GM12878 (cell line): ENCODE measurements around the gene B4GALNT4. TPM values are rescaled to one million over a fixed set of nuclear protein-coding genes. Genes with fewer than 3 reads are reported as not detected.

Experiments
- ATAC-seq: fragments of 200-7000 bp; cut with Tn5 transposase; 3 replicates; pipeline ENCODE4 v1.9.1; 2020; ENCODE audit warnings: mild to moderate bottlenecking, moderate library complexity
- BruUV-seq: library from RNA; stranded (reverse); fragments of 400-500 nt; replicated peaks from 2 replicates; lab custom pipeline; 2021; lab: Mats Ljungman, UMichigan
- CTCF ChIA-PET: fragments of 300-600 bp; sonication (Branson Sonifier 250); formaldehyde crosslinking; extraction: SDS; loops from one replicate; lab custom pipeline; 2021; ENCODE audit warnings: inconsistent platforms; lab: Yijun Ruan, JAX
- POLR2A ChIA-PET: fragments of 350-600 bp; formaldehyde crosslinking; extraction: SDS; loops from one replicate; lab custom pipeline; 2021; ENCODE audit warnings: inconsistent platforms; lab: Charles Lee
- RAD21 ChIA-PET: fragments of 300-600 bp; sonication (Branson Sonifier 250); formaldehyde crosslinking; loops from one replicate; lab custom pipeline; 2023; ENCODE audit warnings: antibody characterized with exemption; ENCODE audit not compliant: unreplicated experiment; lab: Charles Lee
- SMC1A ChIA-PET: fragments of 300-600 bp; sonication (Branson Sonifier 250); formaldehyde crosslinking; loops from one replicate; lab custom pipeline; 2023; ENCODE audit not compliant: unreplicated experiment, uncharacterized antibody; lab: Charles Lee
- DNase-seq: peaks from one replicate; pipeline ENCODE4 v3.0.0-alpha.2; 2011; ENCODE audit warnings: low read depth, low spot score
- FAIRE-seq: peaks from 3 replicates; lab custom pipeline; 2011; peaks lifted over from hg19 to GRCh38; lab: Jason Lieb, UNC
- H2AFZ ChIP-seq: 2 replicates; pipeline ENCODE4 v1.6.0; 2011; ENCODE audit warnings: low read depth, low read length, control low read depth; ENCODE audit not compliant: control insufficient read depth
- H3K27ac ChIP-seq: 2 replicates; pipeline ENCODE4 v1.5.1; 2011; ENCODE audit warnings: control low read depth; ENCODE audit not compliant: control insufficient read depth, insufficient read depth
- H3K27me3 ChIP-seq, 2 experiments: replicated peaks in 1 of 2; 2 replicates each; pipeline versions ENCODE4 v1.6.0 to v1.6.1; 2011; ENCODE audit warnings: low read length in 1 of 2; ENCODE audit not compliant: control insufficient read depth in 2 of 2, insufficient read depth in 2 of 2
- H3K36me3 ChIP-seq, 2 experiments: 2 replicates each; pipeline ENCODE4 v1.5.1; 2011; ENCODE audit warnings: low read length in 1 of 2; ENCODE audit not compliant: control insufficient read depth in 2 of 2, insufficient read depth in 2 of 2
- H3K4me1 ChIP-seq: 2 replicates; pipeline ENCODE4 v1.6.1; 2011; ENCODE audit warnings: mild to moderate bottlenecking, low read length, moderate library complexity, mixed read lengths; ENCODE audit not compliant: control insufficient read depth, insufficient read depth
- H3K4me2 ChIP-seq: 2 replicates; pipeline ENCODE4 v1.6.0; 2011; ENCODE audit warnings: control low read depth; ENCODE audit not compliant: control insufficient read depth, insufficient read depth
- H3K4me3 ChIP-seq: fragments of 200-600 bp; sonication (generic); 2 replicates; pipeline ENCODE4 v1.5.1; 2016
- H3K79me2 ChIP-seq: 2 replicates; pipeline ENCODE4 v1.6.0; 2011; ENCODE audit warnings: low read length; ENCODE audit not compliant: control insufficient read depth, insufficient read depth
- H3K9ac ChIP-seq: 2 replicates; pipeline ENCODE4 v1.8.0; 2011; ENCODE audit warnings: low read length, control low read depth, mixed read lengths; ENCODE audit not compliant: control insufficient read depth, insufficient read depth
- H3K9me3 ChIP-seq: replicated peaks from 3 replicates; pipeline ENCODE4 v1.5.1; 2011; ENCODE audit warnings: mild to moderate bottlenecking, low read length; ENCODE audit not compliant: control insufficient read depth, insufficient read depth
- H4K20me1 ChIP-seq: 2 replicates; pipeline ENCODE4 v1.6.0; 2011; ENCODE audit not compliant: control insufficient read depth, insufficient read depth
- ATF2 ChIP-seq: IDR thresholded peaks from 2 replicates; pipeline ENCODE4 v1.6.1; 2012; ENCODE audit warnings: low read length, inconsistent platforms
- BCLAF1 ChIP-seq: fragments of 450-650 bp; IDR thresholded peaks from 2 replicates; pipeline ENCODE4 v1.6.1; 2017; ENCODE audit warnings: antibody characterized with exemption, mild to moderate bottlenecking, moderate library complexity
- CBX5 ChIP-seq: sonication (generic); IDR thresholded peaks from 2 replicates; pipeline ENCODE4 v1.6.1; 2016; ENCODE audit warnings: low read depth, moderate library complexity, mild to moderate bottlenecking, inconsistent platforms
- CEBPB ChIP-seq, 2 experiments: fragments of 150-350 bp in 1 of 2; IDR thresholded peaks; 2 replicates each; pipeline ENCODE4 v1.6.1; 2012 to 2014; ENCODE audit warnings: low read depth in 2 of 2, low read length in 2 of 2, borderline replicate concordance in 1 of 2, inconsistent platforms in 1 of 2
- DPF2 ChIP-seq: fragments of 450-650 bp; IDR thresholded peaks from 2 replicates; pipeline ENCODE4 v1.6.1; 2017; ENCODE audit warnings: mild to moderate bottlenecking
- E2F4 ChIP-seq: IDR thresholded peaks from 2 replicates; pipeline ENCODE4 v1.6.1; 2012; ENCODE audit warnings: low read depth, low read length, improper control_type of control experiment
- E2F8 ChIP-seq: fragments of 450-650 bp; IDR thresholded peaks from 2 replicates; pipeline ENCODE4 v1.6.1; 2018; ENCODE audit warnings: mild to moderate bottlenecking, low read depth, moderate library complexity; ENCODE audit not compliant: partially characterized antibody
- ETV6 ChIP-seq, 2 experiments: fragments of 450-650 bp in 1 of 2; IDR thresholded peaks in 1 of 2; conservative IDR thresholded peaks in 1 of 2; 2 replicates each; pipeline ENCODE4 v1.6.1; 2014; ENCODE audit warnings: antibody characterized with exemption in 1 of 2, borderline replicate concordance in 1 of 2, low read depth in 1 of 2, mild to moderate bottlenecking in 1 of 2, moderate library complexity in 1 of 2
- EZH2 ChIP-seq: IDR thresholded peaks from 2 replicates; pipeline ENCODE4 v1.6.1; 2012; ENCODE audit warnings: low read depth, mild to moderate bottlenecking, control low read depth, inconsistent platforms, low read length, borderline replicate concordance; ENCODE audit not compliant: control insufficient read depth
- MTA3 ChIP-seq: IDR thresholded peaks from 2 replicates; pipeline ENCODE4 v1.6.1; 2012; ENCODE audit warnings: low read length, inconsistent platforms, borderline replicate concordance
- MYB ChIP-seq: fragments of 150-350 bp; IDR thresholded peaks from 2 replicates; pipeline ENCODE4 v1.6.1; 2014; ENCODE audit warnings: mild to moderate bottlenecking, low read depth, low read length, borderline replicate concordance
- PBX3 ChIP-seq: IDR thresholded peaks from 2 replicates; pipeline ENCODE4 v1.6.1; 2011; ENCODE audit warnings: mild to moderate bottlenecking, low read depth, low read length, moderate library complexity; ENCODE audit not compliant: insufficient replicate concordance
- SREBF2 ChIP-seq: IDR thresholded peaks from 2 replicates; pipeline ENCODE4 v1.6.1; 2012; ENCODE audit warnings: mild to moderate bottlenecking, low read length
- WGBS: methylation state at CpG from one replicate; pipeline ENCODE4 v1.1.6; 2016; ENCODE audit warnings: low lambda C conversion rate; ENCODE audit not compliant: insufficient replicate concordance, insufficient coverage; ENCODE audit errors: missing lambda C conversion rate; 5-methylcytosine and 5-hydroxymethylcytosine counted together
- in situ Hi-C: fragments of 300-500 bp; cut with MboI; formaldehyde crosslinking; loops from 9 replicates; pipeline ENCODE4 v1.14.3; 2018; ENCODE audit warnings: mixed read lengths
- intact Hi-C: fragments of 100-400 bp; cut with micrococcal nuclease; formaldehyde crosslinking; loops from one replicate; pipeline ENCODE4 v1.14.2; 2022; ENCODE audit not compliant: unreplicated experiment
- polyA plus RNA-seq, 11 experiments: library from polyadenylated mRNA; depleted of rRNA in 4 of 11; unstranded in 6 of 11; stranded (reverse) in 5 of 11; fragments of >200 nt; fragmentation: Nextera tagmentation in 4 of 11; fragmentation: Illumina TruSeq in 1 of 11; extraction: Ambion mirVana in 4 of 11; extraction: Trizol in 1 of 11; gene quantifications; 1 replicate in 1 of 11; 2 replicates in 10 of 11; pipeline versions ENCODE4 v1.2.1 to v1.2.3, GENCODE V29; 2011 to 2016; ENCODE audit warnings: inconsistent platforms in 2 of 11, missing spikeins in 2 of 11, low read depth in 1 of 11
- total RNA-seq, 4 experiments: library from RNA; depleted of rRNA in 3 of 4; stranded (reverse); fragments of >200 nt in 3 of 4; fragmentation: Illumina TruSeq in 1 of 4; extraction: Trizol in 1 of 4; gene quantifications; 2 replicates each; pipeline versions ENCODE4 v1.2.1 to v1.2.3, GENCODE V29; 2013 to 2021

The B4GALNT4 gene
- total and polyA plus RNA-seq, 10 of the 15 experiments (the other 5 are each of a cell fraction or from before 2014, with no cell fraction given): 0.04 to 0.82 (median 0.40) TPM; not detected in 6

GRCh38 chr11:416051-416756, 46.9 kb downstream of the B4GALNT4 start:
- intact Hi-C loops (no loop called here), in situ Hi-C loops (no loop called here)
- H3K4me2 ChIP-seq: peak overlapping the region; percentile 79
- H3K36me3 ChIP-seq: no peaks in the 10 kb centered on the region
- no TSS peak for BruUV-seq
- no peaks in the 10 kb centered on the region for H3K9me3 ChIP-seq
- 19% methylated on average over 40 of the region's 45 CpGs for WGBS
- ChIA-PET CTCF (no interaction called here), SMC1A (no interaction called here), RAD21 (no interaction called here), POLR2A (no interaction called here)
- H4K20me1 ChIP-seq: no peaks in the 10 kb centered on the region
- ATAC-seq: no peak
- H3K27me3 ChIP-seq: no peaks in the 10 kb centered on the region
- H2AFZ ChIP-seq: peak overlapping the region; percentile 55
- no peak for FAIRE-seq
- H3K79me2 ChIP-seq: no peaks in the 10 kb centered on the region
- no peak overlapping the region; the same call in 1 of the 2 replicates for H3K9ac ChIP-seq
- H3K4me3 ChIP-seq: peak overlapping the region; percentile 60; the same call in 1 of the 2 replicates
- peaks cover 8% of the 10 kb centered on the region for H3K4me1 ChIP-seq
- DNase-seq: no peak
- no peak overlapping the region for H3K27ac ChIP-seq
- no peak for TF ChIP-seq CBX5
- no peak for TF ChIP-seq PBX3
- TF ChIP-seq ATF2: no peak
- no peak for TF ChIP-seq BCLAF1
- TF ChIP-seq EZH2: no peak
- no peak for TF ChIP-seq SREBF2
- TF ChIP-seq CEBPB (IDR thresholded peaks at IDR 0.05; ENCODE audit: borderline replicate concordance in 1 of 2, low read depth in 2 of 2, low read length in 2 of 2): no peak
- no peak for TF ChIP-seq ETV6 (conservative IDR thresholded peaks at IDR 0.05 in 1 of 2, IDR thresholded peaks at IDR 0.05 in 1 of 2; ENCODE audit: borderline replicate concordance in 1 of 2, low read depth in 1 of 2)
- no peak for TF ChIP-seq MYB
- no peak for TF ChIP-seq MTA3
- TF ChIP-seq E2F8: no peak
- no peak for TF ChIP-seq E2F4
- no peak for TF ChIP-seq DPF2
